CD4-positive, alpha-beta T cell treated with Interleukin-2 at 100 ng/mL for 4 hours (primary cell): ENCODE results near the gene NEK2.
"Not testable (repeated sequence)": the region's sequence is repeated elsewhere in the genome, so short reads cannot be mapped to it uniquely, and the experiment has no call there.

Source experiments
- DNase-seq: peaks from one replicate; pipeline ENCODE4 v3.0.0-alpha.2; 2020; ENCODE audit warnings: low spot score

NEK2 gene

GRCh38 chr1:211695135-211695816, 19.9 kb upstream of the NEK2 start:
- peak; percentile 11 for DNase-seq

- not testable (repeated sequence) for DNase-seq
These were observed 18.5 kb upstream of the NEK2 start for GRCh38 chr1:211693911-211694310.

- DNase-seq = no peak
These were observed 13.0 kb upstream of the NEK2 start for GRCh38 chr1:211688421-211688820.

GRCh38 chr1:211687462-211688215, 12.2 kb upstream of the NEK2 start:
- peak; percentile 26 for DNase-seq

- no peak for DNase-seq
These were observed 10.4 kb upstream of the NEK2 start for GRCh38 chr1:211685823-211686222.

- no peak for DNase-seq
These were observed 9.4 kb upstream of the NEK2 start for GRCh38 chr1:211684791-211685190.

- no peak for DNase-seq
These were observed 8.9 kb upstream of the NEK2 start for GRCh38 chr1:211684331-211684730.

- no peak for DNase-seq
These were observed 8.2 kb upstream of the NEK2 start for GRCh38 chr1:211683396-211684297.

GRCh38 chr1:211682186-211682585, 6.8 kb upstream of the NEK2 start:
- DNase-seq = not testable (repeated sequence)

GRCh38 chr1:211680752-211681327, 5.4 kb upstream of the NEK2 start:
- peak; percentile 87 for DNase-seq

- no peak for DNase-seq
These were observed 2.2 kb upstream of the NEK2 start for GRCh38 chr1:211677659-211678058.

GRCh38 chr1:211676761-211677160, 1.3 kb upstream of the NEK2 start:
- no peak for DNase-seq

GRCh38 chr1:211676106-211676583, 724 bp upstream of the NEK2 start:
- DNase-seq = no peak

GRCh38 chr1:211667065-211667617, 8.3 kb downstream of the NEK2 start:
- DNase-seq = no peak

- no peak for DNase-seq
These were observed 14.7 kb downstream of the NEK2 start for GRCh38 chr1:211660718-211661222.

- no peak for DNase-seq
These were observed 18.7 kb downstream of the NEK2 start for GRCh38 chr1:211656728-211657127.

GRCh38 chr1:211654838-211655787, 20.3 kb downstream of the NEK2 start:
- peak; percentile 80 for DNase-seq

GRCh38 chr1:211653959-211654496, 21.4 kb downstream of the NEK2 start:
- DNase-seq = no peak

GRCh38 chr1:211653293-211653692, 22.1 kb downstream of the NEK2 start:
- DNase-seq = no peak

- no peak for DNase-seq
These were observed 23.1 kb downstream of the NEK2 start for GRCh38 chr1:211652371-211652770.
